HG03108 (cell line): ENCODE data around the gene PIK3CD.

ENCODE experiments used
- ATAC-seq: cut with Tn5 transposase; IDR thresholded peaks from one replicate; pipeline ENCODE4 v1.9.1; 2021; ENCODE audit warnings: moderate library complexity; ENCODE audit not compliant: unreplicated experiment

The PIK3CD gene

DNA sequence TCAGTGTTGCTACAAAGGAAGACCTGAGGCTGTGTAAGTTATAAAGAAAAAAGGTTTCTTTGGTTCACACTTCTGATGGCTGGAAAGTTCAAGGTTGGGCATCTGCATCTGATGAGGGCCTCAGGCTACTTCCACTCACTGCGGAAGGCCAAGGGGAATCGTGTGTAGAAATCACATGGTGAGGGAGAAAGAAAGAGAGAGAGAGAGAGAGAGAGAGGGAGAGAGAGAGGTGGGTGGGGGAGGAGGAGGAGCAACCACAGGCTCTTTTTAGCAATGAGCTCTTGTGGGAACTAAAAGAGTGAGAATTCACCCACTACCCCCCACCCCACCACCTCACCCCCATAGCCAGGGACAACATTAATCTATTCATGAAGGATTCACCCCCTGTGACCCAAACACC lies 112.4 kb downstream of the PIK3CD start:
- ATAC-seq, result no peak

DNA sequence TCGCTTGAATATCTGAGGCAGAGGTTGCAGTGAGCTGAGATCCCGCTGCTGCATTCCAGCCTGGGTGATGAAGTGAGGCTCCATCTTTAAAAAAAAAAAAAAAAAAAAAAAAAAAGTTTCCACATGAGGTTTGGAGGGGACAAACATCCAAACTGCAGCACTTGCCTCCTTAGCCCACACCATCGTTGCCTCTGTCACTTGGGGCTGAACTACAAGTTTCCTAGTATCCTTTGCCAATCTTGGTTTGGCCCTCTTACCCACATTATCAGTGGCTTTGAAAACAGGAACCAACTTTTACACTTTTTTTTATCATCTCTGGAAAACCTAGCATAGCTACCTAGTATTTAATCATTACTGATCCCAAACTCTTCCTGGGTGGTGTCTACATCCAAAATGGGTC lies 113.0 kb downstream of the PIK3CD start:
- no peak for ATAC-seq

DNA sequence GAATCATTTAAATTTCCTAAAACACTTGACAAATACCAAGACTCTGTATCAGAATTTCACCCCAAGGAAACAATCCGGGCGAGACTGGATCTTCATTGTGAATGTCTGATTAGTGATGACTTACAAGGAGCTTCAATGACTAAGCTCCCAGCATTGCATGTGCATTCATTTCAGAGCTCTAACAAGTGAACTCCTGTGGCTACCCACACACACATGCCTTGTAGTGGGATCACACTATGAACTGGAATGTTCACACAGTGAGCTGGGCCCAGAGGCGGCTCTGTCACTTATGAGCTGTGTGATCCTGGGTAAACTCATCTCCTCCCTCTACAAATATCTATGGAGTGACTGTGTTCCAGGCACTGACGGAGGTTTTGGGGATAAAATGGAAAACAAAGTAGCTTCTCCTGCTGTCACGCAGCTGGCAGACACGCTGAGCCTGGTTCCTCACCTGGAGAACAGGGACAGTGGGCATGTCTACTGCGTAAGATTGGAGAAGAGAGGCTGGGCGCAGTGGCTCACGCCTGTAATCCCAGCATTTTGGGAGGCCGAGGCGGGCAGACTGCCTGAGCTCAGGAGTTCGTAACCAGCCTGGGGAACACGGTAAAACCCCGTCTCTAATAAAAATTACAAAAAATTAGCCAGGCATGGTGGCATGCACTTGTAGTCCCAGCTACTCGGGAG lies 115.4 kb downstream of the PIK3CD start:
- no peak for ATAC-seq

DNA sequence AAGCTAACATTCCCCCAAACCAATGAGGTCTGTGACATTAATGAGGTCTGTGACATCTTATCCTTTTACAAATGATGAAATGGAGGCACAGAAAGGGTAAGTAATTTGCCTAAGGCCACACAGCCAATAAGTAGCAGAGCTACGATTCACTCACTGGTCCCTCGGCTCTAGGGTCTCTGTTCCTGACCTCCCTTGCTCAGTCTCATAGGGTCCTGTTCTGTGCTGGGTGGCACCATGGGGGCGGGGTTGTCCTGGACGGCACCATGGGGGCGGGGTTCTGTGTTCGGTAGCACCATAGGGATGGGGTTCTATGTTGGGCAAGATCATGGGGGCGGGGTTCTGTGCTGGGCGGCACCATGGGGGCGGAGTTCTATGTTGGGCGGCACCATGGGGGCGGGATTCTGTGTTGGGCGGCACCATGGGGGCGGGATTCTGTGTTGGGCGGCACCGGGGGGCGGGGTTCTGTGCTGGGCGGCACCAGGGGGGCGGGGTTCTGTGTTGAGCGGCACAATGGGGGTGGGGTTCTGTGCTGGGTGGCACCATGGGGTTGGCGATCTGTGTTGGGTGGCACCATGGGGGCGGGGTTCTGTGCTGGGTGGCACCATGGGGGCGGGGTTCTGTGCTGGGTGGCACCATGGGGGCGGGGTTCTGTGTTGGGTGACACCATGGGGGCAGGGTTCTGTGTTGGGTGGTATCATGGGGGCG lies 116.6 kb downstream of the PIK3CD start:
- ATAC-seq, result no peak

DNA sequence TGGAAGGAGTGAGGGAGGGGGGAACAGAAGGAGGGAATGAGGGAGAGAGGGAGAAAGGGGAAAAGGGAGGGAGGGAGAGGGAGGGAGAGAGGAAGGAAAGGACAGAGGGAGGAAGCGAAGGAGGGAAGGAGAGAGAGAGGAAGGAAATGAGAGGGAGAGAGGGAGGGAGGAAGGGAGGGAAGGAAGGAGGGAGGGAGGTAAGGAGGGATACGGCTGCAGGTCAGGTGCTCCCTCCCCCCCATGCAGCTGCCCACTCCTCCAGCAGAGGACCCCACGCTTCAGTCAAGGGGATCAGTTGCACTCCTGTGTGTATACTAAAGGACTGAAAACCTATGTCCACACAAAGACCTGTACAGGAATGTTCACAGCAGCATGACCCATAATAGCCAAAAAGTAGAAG lies 117.5 kb downstream of the PIK3CD start:
- ATAC-seq, result no peak

DNA sequence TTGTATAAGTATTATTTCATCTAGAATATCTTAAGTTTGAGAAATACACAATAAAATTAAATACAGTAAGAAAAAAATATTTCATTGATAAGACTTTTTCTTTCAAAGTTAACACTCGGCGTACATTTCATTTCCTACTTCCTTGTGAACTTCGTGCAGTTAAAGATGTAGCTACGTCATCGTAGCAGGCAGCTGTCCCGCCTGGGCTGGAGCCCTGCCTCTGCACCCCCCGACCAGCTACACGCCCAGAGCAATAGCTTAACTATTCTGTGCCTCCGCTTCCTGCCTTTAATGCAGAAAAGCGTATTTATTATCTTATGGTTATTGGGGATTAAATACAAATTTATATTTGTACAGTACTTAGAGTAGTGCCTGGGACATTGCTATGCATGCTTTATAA lies 118.8 kb downstream of the PIK3CD start:
- ATAC-seq, result no peak

DNA sequence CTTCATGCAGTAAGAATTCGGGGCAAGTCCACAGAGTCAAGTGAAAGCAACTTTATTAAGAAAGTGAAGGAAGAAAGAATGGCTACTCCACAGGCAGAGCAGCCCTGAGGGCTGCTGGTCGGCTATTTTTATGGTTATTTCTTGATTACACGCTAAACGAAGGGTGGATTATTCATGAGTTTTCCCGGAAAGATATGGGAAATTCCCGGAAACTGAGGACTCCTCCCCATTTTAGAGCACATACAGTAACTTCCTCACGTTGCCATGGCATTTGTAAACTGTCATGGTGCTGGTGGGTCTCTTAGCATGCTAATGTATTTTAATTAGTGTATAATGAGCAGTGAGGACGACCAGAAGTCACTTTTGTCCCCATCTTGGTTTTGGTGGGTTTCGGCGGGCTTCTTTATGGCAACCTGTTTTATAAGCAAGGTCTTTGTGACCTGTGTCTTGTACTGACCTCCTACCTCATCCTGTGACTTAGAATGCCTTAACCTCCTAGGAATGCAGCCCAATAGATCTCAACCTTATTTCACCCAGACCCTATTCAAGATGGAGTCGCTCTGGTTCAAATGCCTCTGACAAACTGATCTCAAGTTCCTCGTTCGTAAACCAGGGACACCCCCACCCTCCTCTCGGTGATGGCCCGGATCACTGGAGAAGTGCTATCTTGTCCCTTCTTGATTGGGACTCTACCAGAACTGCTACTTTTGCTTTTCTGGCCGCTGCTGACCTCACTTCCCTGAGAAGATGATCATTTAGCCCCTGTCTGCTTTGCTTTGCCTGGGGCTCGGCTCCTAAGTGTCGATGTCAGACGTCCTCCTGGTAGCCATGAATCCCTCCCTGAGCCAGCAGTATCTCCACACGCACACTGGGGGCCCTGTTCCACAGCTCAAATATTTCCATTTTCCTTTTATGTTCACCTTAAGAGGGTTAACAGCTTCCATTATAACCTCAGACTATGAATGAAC lies 123.5 kb downstream of the PIK3CD start:
- no peak for ATAC-seq

DNA sequence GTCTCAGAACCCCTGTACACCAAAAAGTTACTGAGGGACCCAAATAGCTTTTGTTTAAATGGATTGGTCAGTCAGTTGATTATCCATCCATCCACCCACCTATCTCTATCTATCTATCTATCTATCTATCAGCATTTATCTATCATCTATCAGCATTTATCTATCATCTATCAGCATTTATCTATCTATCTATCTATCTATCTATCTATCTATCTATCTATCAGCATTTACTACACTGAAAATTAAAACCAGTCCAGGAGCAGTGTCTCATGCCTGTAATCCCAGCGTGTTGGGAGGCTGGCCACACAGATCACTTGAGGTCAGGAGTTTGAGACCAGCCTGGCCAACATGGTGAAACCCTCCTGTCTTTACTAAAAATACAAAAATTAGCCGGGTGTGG lies 125.2 kb downstream of the PIK3CD start:
- ATAC-seq, result no peak
